K562 (cell line): ENCODE results near the gene NIPA2. TPM values are rescaled to one million over a fixed set of nuclear protein-coding genes. Genes with fewer than 3 reads are reported as not detected.
"Not testable (repeated sequence)": the region's sequence is repeated elsewhere in the genome, so short reads cannot be mapped to it uniquely, and the experiment has no call there.

ENCODE experiments used
- ATAC-seq: fragments of 200-7000 bp; cut with Tn5 transposase; 3 replicates; pipeline ENCODE4 v1.9.1; 2020; ENCODE audit warnings: moderate library complexity
- BruUV-seq: library from RNA; stranded (reverse); fragments of 400-500 nt; replicated peaks from 2 replicates; lab custom pipeline; 2021; lab: Mats Ljungman, UMichigan
- CTCF ChIA-PET: fragments of 300-600 bp; formaldehyde crosslinking; extraction: SDS; loops from one replicate; lab custom pipeline; 2021; ENCODE audit warnings: low intra/inter-chr PET ratio; lab: Yijun Ruan, JAX
- POLR2A ChIA-PET: fragments of 300-600, 350-650 bp; sonication (Branson Sonifier 250); formaldehyde crosslinking; extraction: SDS; loops from one replicate; lab custom pipeline; 2021; ENCODE audit warnings: antibody characterized with exemption, inconsistent platforms; lab: Yijun Ruan, JAX
- DNase-seq, 4 experiments: peaks; one replicate each; pipeline versions ENCODE4 v3.0.0 to v3.0.0-alpha.2; 2011 to 2018; ENCODE audit warnings: low spot score in 3 of 4, mixed read lengths in 3 of 4; ENCODE audit errors: extremely low read depth in 1 of 4
- FAIRE-seq: peaks from 2 replicates; lab custom pipeline; 2011; peaks lifted over from hg19 to GRCh38; lab: Jason Lieb, UNC
- H2AFZ ChIP-seq: 2 replicates; pipeline ENCODE4 v1.6.0; 2011; ENCODE audit warnings: low read depth, low read length, control low read depth, inconsistent platforms
- H3K27ac ChIP-seq: fragments of 200-600 bp; 3 replicates; pipeline ENCODE4 v1.8.0; 2011; ENCODE audit warnings: low read depth, mild to moderate bottlenecking, control low read depth, inconsistent platforms, low read length, moderate library complexity, mixed read lengths; ENCODE audit errors: extremely low read depth
- H3K27me3 ChIP-seq, 2 experiments: fragments of 300-600 bp in 1 of 2; 2 replicates in 1 of 2; 3 replicates in 1 of 2; pipeline versions ENCODE4 v1.6.0 to v1.8.0; 2011; ENCODE audit warnings: inconsistent platforms in 2 of 2, low read length in 2 of 2, mild to moderate bottlenecking in 1 of 2, mixed read lengths in 1 of 2, moderate library complexity in 1 of 2; ENCODE audit not compliant: control insufficient read depth in 2 of 2, insufficient read depth in 2 of 2
- H3K36me3 ChIP-seq: fragments of 300-600 bp; 3 replicates; pipeline ENCODE4 v1.8.0; 2011; ENCODE audit warnings: mild to moderate bottlenecking, low read length, inconsistent platforms; ENCODE audit not compliant: control insufficient read depth, insufficient read depth
- H3K4me1 ChIP-seq, 2 experiments: fragments of 200-600 bp in 1 of 2; replicated peaks in 1 of 2; 2 replicates in 1 of 2; 3 replicates in 1 of 2; pipeline versions ENCODE4 v1.5.1 to v1.8.0; 2011; ENCODE audit warnings: inconsistent platforms in 2 of 2, low read length in 2 of 2, mild to moderate bottlenecking in 1 of 2, mixed read lengths in 1 of 2, moderate library complexity in 1 of 2; ENCODE audit not compliant: control insufficient read depth in 2 of 2, insufficient read depth in 2 of 2
- H3K4me2 ChIP-seq: 2 replicates; pipeline ENCODE4 v1.6.1; 2011; ENCODE audit warnings: low read length, control low read depth, inconsistent platforms, mixed read lengths; ENCODE audit not compliant: insufficient read depth
- H3K4me3 ChIP-seq: fragments of 200-600 bp; sonication (generic), shearing (Covaris generic); 2 replicates; pipeline ENCODE4 v1.5.1; 2016; ENCODE audit warnings: control low read depth, inconsistent platforms
- H3K79me2 ChIP-seq: fragments of 200-600 bp; 3 replicates; pipeline ENCODE4 v1.8.0; 2011; ENCODE audit warnings: low read length, inconsistent platforms; ENCODE audit not compliant: control insufficient read depth, insufficient read depth
- H3K9ac ChIP-seq, 2 experiments: 2 replicates each; pipeline versions ENCODE4 v1.6.0 to v1.6.1; 2011; ENCODE audit warnings: low read depth in 2 of 2, low read length in 2 of 2, control low read depth in 1 of 2, inconsistent platforms in 1 of 2, mild to moderate bottlenecking in 1 of 2, mixed read lengths in 1 of 2; ENCODE audit not compliant: insufficient read depth in 1 of 2
- H3K9me1 ChIP-seq: one replicate; pipeline ENCODE4 v1.6.0; 2011; ENCODE audit warnings: inconsistent platforms, mild to moderate bottlenecking, low read length, moderate library complexity; ENCODE audit not compliant: control insufficient read depth, insufficient read depth
- H3K9me3 ChIP-seq: replicated peaks from 2 replicates; pipeline ENCODE4 v1.5.1; 2011; ENCODE audit warnings: low read depth, low read length, inconsistent platforms; ENCODE audit not compliant: control insufficient read depth, insufficient read depth
- H4K20me1 ChIP-seq: replicated peaks from 2 replicates; pipeline ENCODE4 v1.6.1; 2011; ENCODE audit warnings: low read length, inconsistent platforms, mixed read lengths; ENCODE audit not compliant: control insufficient read depth, insufficient read depth
- C11orf30 ChIP-seq: fragments of 450-650 bp; IDR thresholded peaks from 2 replicates; pipeline ENCODE4 v1.6.1; 2016; ENCODE audit warnings: low read depth, mild to moderate bottlenecking
- CC2D1A ChIP-seq: fragments of 450-650 bp; IDR thresholded peaks from 2 replicates; pipeline ENCODE4 v1.6.1; 2017; ENCODE audit warnings: mild to moderate bottlenecking
- CEBPG ChIP-seq, 3 experiments: fragments of 200-800 bp in 1 of 3; sonication (Bioruptor generic) in 1 of 3; sonication (generic) in 1 of 3; formaldehyde crosslinking in 1 of 3; IDR thresholded peaks in 2 of 3; conservative IDR thresholded peaks in 1 of 3; 2 replicates each; pipeline versions ENCODE4 v1.6.1 to v1.8.0; 2016 to 2022; ENCODE audit warnings: missing compliant biosample characterization in 2 of 3, missing genetic modification characterization in 2 of 3, mild to moderate bottlenecking in 1 of 3, missing genetic modification reagents in 1 of 3
- CHCHD3 ChIP-seq: fragments of 250-450 bp; sonication (Bioruptor Pico); IDR thresholded peaks from 2 replicates; pipeline ENCODE4 v2.1.2; 2022; ENCODE audit warnings: mild to moderate bottlenecking
- SMARCA5 ChIP-seq: fragments of 450-650 bp; IDR thresholded peaks from 2 replicates; pipeline ENCODE4 v1.6.1; 2016
- TAF15 ChIP-seq: fragments of 200-400 bp; formaldehyde crosslinking; IDR thresholded peaks from 2 replicates; pipeline ENCODE4 v1.6.1; 2017; ENCODE audit warnings: mild to moderate bottlenecking, low read depth, low read length, moderate library complexity
- ZNF76 ChIP-seq: fragments of 250-450 bp; sonication (Bioruptor Pico); IDR thresholded peaks from 2 replicates; pipeline ENCODE4 v1.4.0; 2020; ENCODE audit warnings: mild to moderate bottlenecking, moderate library complexity, borderline replicate concordance
- WGBS: fragments of 100-300 bp; shearing (Covaris generic); methylation state at CpG from one replicate; pipeline ENCODE4 v1.1.6; 2016; ENCODE audit warnings: low coverage, mixed read lengths; ENCODE audit not compliant: insufficient coverage; ENCODE audit errors: missing lambda C conversion rate; 5-methylcytosine and 5-hydroxymethylcytosine counted together
- in situ Hi-C: fragments of 300-500 bp; cut with MboI; formaldehyde crosslinking; loops from 4 replicates; pipeline ENCODE4 v1.15.0; 2018; ENCODE audit warnings: inconsistent platforms, mixed read lengths
- intact Hi-C: fragments of 100-400 bp; cut with micrococcal nuclease; formaldehyde crosslinking; loops from 2 replicates; pipeline ENCODE4 v1.14.2; 2022
- polyA plus RNA-seq, 8 experiments: library from polyadenylated mRNA; depleted of rRNA in 4 of 8; stranded (reverse) in 5 of 8; unstranded in 3 of 8; fragments of >200 nt; fragmentation: Nextera tagmentation in 2 of 8; fragmentation: Illumina TruSeq in 1 of 8; extraction: Ambion mirVana in 2 of 8; extraction: Trizol in 1 of 8; gene quantifications; 2 replicates each; pipeline versions ENCODE4 v1.2.1 to v1.2.3, GENCODE V29; 2011 to 2014; ENCODE audit warnings: inconsistent platforms in 1 of 8, missing spikeins in 1 of 8
- total RNA-seq, 7 experiments: library from RNA; depleted of rRNA in 6 of 7; stranded (reverse); fragments of >200 nt in 6 of 7; fragmentation: Illumina TruSeq in 2 of 7; extraction: Trizol in 2 of 7; gene quantifications; 2 replicates each; pipeline versions ENCODE4 v1.2.1 to v1.2.3, GENCODE V29; 2011 to 2021; ENCODE audit warnings: low replicate concordance in 1 of 7
- TF ChIP-seq, protein P1 (sequence below): IDR thresholded peaks from 2 replicates; pipeline ENCODE4 v1.6.1; 2011; ENCODE audit warnings: borderline replicate concordance, low read depth, mild to moderate bottlenecking, moderate library complexity, low read length; ENCODE audit not compliant: insufficient read depth, poor library complexity, severe bottlenecking
- TF ChIP-seq, protein P2 (sequence below): fragments of 250-450 bp; sonication (Bioruptor Pico); IDR thresholded peaks from 2 replicates; pipeline ENCODE4 v1.8.0; 2022; ENCODE audit warnings: moderate library complexity, mild to moderate bottlenecking, inconsistent platforms
- TF ChIP-seq, protein P3 (sequence below): fragments of 250-450 bp; sonication (Bioruptor Pico); IDR thresholded peaks from 2 replicates; pipeline ENCODE4 v1.5.1; 2021; ENCODE audit warnings: mild to moderate bottlenecking

Gene NIPA2
- total and polyA plus RNA-seq, 9 of the 15 experiments (the other 6 are each of a cell fraction or from before 2014, with no cell fraction given) = 18.7 to 107 (median 87.3) TPM

DNA sequence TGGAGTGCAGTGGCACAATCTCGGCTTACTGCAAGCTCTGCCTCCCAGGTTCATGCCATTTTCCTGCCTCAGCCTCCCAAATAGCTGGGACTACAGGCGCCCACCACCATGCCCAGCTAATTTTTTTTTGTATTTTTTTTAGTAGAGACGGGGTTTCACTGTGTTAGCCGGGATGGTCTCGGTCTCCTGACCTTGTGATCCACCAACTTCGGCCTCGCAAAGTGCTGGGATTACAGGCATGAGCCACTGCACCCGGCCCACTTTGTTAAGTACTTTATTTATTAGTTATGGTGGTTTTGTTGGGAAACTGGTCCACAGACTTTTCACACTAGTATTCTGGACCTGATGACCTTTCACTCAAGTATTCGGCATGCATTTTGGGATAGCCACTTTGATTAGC lies 30.6 kb upstream of the NIPA2 start:
- 81% methylated on average over 9 of the region's 9 CpGs for WGBS
- BruUV-seq, H3K4me2 ChIP-seq, H3K9me3 ChIP-seq, H3K4me3 ChIP-seq, H2AFZ ChIP-seq, H3K9me1 ChIP-seq, DNase-seq, H3K4me1 ChIP-seq, POLR2A ChIA-PET, in situ Hi-C loops, H3K27me3 ChIP-seq, intact Hi-C loops, ATAC-seq, H3K27ac ChIP-seq, H3K9ac ChIP-seq, FAIRE-seq, H4K20me1 ChIP-seq, CTCF ChIA-PET: not testable (repeated sequence)
- Histone ChIP-seq H3K36me3 (peaks cover 20% of the 10 kb centered on the region; the same call in 2 of the 3 replicates), H3K79me2 (peaks cover 54% of the 10 kb centered on the region)

DNA sequence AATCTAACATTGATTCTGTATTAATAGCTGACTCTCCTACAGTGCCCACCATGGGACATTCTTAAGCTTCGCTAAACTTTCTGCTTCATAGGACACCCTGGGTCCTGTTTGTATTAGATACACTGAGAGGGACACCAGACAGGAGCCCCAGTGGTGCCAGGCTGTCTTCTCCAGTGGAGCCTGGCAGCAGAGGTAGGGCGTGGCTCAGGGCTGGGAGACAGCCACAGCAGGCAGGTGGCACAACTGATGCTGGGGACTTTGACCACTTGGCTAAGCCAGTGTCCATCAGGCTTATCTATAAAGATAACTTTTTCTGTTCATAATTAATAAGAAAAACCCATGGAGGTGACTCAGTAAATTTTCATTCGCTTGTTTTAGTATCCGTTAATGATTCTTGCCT lies 30.2 kb upstream of the NIPA2 start:
- no peaks in the 10 kb centered on the region for H3K4me1 ChIP-seq
- peaks cover 22% of the 10 kb centered on the region for H3K36me3 ChIP-seq
- H3K9me1 ChIP-seq = no peaks in the 10 kb centered on the region
- no TSS peak for BruUV-seq
- CTCF ChIA-PET = no interaction called here
- TF ChIP-seq TAF15 = no peak
- TF ChIP-seq CHCHD3 (CRISPR knock-in tag) = no peak
- TF ChIP-seq C11orf30 = no peak
- TF ChIP-seq, protein P1, sequence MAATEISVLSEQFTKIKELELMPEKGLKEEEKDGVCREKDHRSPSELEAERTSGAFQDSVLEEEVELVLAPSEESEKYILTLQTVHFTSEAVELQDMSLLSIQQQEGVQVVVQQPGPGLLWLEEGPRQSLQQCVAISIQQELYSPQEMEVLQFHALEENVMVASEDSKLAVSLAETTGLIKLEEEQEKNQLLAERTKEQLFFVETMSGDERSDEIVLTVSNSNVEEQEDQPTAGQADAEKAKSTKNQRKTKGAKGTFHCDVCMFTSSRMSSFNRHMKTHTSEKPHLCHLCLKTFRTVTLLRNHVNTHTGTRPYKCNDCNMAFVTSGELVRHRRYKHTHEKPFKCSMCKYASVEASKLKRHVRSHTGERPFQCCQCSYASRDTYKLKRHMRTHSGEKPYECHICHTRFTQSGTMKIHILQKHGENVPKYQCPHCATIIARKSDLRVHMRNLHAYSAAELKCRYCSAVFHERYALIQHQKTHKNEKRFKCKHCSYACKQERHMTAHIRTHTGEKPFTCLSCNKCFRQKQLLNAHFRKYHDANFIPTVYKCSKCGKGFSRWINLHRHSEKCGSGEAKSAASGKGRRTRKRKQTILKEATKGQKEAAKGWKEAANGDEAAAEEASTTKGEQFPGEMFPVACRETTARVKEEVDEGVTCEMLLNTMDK = no peak
- TF ChIP-seq, protein P2, sequence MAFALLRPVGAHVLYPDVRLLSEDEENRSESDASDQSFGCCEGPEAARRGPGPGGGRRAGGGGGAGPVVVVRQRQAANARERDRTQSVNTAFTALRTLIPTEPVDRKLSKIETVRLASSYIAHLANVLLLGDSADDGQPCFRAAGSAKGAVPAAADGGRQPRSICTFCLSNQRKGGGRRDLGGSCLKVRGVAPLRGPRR (CRISPR knock-in tag) = no peak
- TF ChIP-seq, protein P3, sequence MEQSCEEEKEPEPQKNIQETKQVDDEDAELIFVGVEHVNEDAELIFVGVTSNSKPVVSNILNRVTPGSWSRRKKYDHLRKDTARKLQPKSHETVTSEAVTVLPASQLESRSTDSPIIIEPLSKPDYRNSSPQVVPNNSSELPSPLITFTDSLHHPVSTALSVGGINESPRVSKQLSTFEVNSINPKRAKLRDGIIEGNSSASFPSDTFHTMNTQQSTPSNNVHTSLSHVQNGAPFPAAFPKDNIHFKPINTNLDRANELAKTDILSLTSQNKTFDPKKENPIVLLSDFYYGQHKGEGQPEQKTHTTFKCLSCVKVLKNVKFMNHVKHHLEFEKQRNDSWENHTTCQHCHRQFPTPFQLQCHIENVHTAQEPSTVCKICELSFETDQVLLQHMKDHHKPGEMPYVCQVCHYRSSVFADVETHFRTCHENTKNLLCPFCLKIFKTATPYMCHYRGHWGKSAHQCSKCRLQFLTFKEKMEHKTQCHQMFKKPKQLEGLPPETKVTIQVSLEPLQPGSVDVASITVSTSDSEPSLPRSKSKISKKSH = no peak
- no peak for TF ChIP-seq ZNF76
- no peak for TF ChIP-seq CC2D1A
- TF ChIP-seq CEBPG (CRISPR knock-in tag; IDR thresholded peaks at IDR 0.05) = no peak
- TF ChIP-seq CEBPG (tag; conservative IDR thresholded peaks at IDR 0.05 in 1 of 2, IDR thresholded peaks at IDR 0.05 in 1 of 2) = no peak
- TF ChIP-seq SMARCA5 = no peak
- POLR2A ChIA-PET = no interaction called here
- no peak overlapping the region for H3K4me3 ChIP-seq
- no peak overlapping the region for H3K9ac ChIP-seq
- 95% methylated on average over 4 of the region's 4 CpGs for WGBS
- FAIRE-seq = no peak
- no peak for ATAC-seq
- H3K27me3 ChIP-seq = no peaks in the 10 kb centered on the region
- H3K4me2 ChIP-seq = no peak overlapping the region
- H3K9me3 ChIP-seq = no peaks in the 10 kb centered on the region
- no peak overlapping the region for H2AFZ ChIP-seq
- in situ Hi-C loops (no loop called here), intact Hi-C loops (no loop called here)
- DNase-seq = no peak
- peaks cover 52% of the 10 kb centered on the region for H3K79me2 ChIP-seq
- H4K20me1 ChIP-seq = peaks cover 8% of the 10 kb centered on the region; the same call in 1 of the 2 replicates
- H3K27ac ChIP-seq = no peak overlapping the region
